ENCODE measurements around the gene CLASRP. TPM values are rescaled to one million over a fixed set of nuclear protein-coding genes. Genes with fewer than 3 reads are reported as not detected.
A peak's percentile ranks its signal among the peaks of the same experiment; 100 is the strongest.

Gene CLASRP
- total RNA-seq, 4 donors from 2014 or later = 28.8 to 121 (median 91.5) TPM

DNA sequence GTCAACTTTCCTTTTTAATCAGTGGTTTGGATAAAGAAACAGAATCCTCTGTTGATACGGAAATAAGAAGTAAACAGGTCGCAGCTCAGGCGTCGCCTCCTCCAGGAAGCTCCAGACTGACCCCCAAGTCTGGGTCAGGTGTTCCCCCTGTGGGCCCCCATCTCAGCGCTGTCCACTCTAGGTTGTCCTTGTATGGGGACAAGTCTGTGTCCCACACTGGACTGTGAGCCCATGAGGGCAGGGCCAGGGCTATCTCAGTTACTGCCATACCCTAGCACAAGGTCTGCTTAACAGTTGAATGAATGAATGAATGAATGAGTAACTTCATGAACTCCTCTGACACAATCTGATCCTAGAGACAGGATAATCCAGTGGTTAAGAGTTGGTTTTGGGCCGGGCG, 7.5 kb downstream of the CLASRP start:
- intact Hi-C loops (cut with DNase I; ENCODE audit: low total_unique reads) = no loop called here
- Histone ChIP-seq H3K4me1 (peaks cover 29 to 41% of the 10 kb centered on the region in 2 donors), H3K4me3 (no peak overlapping the region), H3K27ac (no peak overlapping the region), H3K9me3 (no peaks in the 10 kb centered on the region), H3K27me3 (no peaks in the 10 kb centered on the region), H3K36me3 (peaks cover 0 to 46% of the 10 kb centered on the region in 2 donors)
- ATAC-seq (no peak), DNase-seq (no peak)
- in situ Hi-C loops (cut with MboI; ENCODE audit: low sequenced_read_pairs in 4 of 4) = no loop called here
- no peak for TF ChIP-seq POLR2A (IDR thresholded peaks at IDR 0.05)
- TF ChIP-seq, protein P1, sequence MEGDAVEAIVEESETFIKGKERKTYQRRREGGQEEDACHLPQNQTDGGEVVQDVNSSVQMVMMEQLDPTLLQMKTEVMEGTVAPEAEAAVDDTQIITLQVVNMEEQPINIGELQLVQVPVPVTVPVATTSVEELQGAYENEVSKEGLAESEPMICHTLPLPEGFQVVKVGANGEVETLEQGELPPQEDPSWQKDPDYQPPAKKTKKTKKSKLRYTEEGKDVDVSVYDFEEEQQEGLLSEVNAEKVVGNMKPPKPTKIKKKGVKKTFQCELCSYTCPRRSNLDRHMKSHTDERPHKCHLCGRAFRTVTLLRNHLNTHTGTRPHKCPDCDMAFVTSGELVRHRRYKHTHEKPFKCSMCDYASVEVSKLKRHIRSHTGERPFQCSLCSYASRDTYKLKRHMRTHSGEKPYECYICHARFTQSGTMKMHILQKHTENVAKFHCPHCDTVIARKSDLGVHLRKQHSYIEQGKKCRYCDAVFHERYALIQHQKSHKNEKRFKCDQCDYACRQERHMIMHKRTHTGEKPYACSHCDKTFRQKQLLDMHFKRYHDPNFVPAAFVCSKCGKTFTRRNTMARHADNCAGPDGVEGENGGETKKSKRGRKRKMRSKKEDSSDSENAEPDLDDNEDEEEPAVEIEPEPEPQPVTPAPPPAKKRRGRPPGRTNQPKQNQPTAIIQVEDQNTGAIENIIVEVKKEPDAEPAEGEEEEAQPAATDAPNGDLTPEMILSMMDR (IDR thresholded peaks at IDR 0.05 in 4 of 5, conservative IDR thresholded peaks at IDR 0.05 in 1 of 5) = no peak

DNA sequence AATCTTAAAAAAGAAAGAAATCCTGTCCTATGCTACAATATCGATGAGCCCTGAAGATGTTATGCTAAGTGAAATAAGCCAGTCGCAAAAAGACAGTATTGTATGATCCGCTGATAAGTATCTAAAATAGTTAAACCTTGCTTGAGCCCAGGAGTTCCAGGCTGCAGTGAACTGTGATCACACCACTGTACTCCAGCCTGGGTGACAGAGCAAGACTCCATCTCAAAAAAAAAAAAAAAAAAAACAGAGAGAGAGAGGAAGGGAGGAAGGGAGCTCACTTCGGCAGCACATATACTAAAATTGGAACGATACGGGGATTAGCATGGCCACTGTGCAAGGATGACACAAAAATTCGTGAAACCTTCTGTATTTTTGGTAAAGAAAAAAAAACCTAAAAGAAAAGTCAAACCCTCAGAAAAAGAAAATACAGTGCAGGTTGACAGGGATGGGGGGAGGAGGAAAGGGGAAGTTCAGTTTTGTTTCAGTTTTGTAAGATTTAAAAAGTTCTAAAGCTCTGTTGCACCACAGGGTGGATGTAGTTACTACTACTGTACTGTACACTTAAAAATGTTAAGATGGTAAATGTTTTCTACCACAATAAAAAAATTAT, 8.4 kb downstream of the CLASRP start:
- peaks cover 29 to 35% of the 10 kb centered on the region in 2 donors for H3K4me1 ChIP-seq
- in situ Hi-C loops (cut with MboI; ENCODE audit: low sequenced_read_pairs in 4 of 4) (no loop called here), intact Hi-C loops (cut with DNase I; ENCODE audit: low total_unique reads) (no loop called here)
- no peaks in the 10 kb centered on the region for H3K27me3 ChIP-seq
- peaks cover 0 to 46% of the 10 kb centered on the region in 2 donors for H3K36me3 ChIP-seq
- ATAC-seq (no peak), DNase-seq (no peak)
- H3K27ac ChIP-seq = no peak overlapping the region
- no peaks in the 10 kb centered on the region for H3K9me3 ChIP-seq
- H3K4me3 ChIP-seq = no peak overlapping the region
- TF ChIP-seq, protein P1 (IDR thresholded peaks at IDR 0.05 in 4 of 5, conservative IDR thresholded peaks at IDR 0.05 in 1 of 5) = no peak
- no peak for TF ChIP-seq POLR2A (IDR thresholded peaks at IDR 0.05)

DNA sequence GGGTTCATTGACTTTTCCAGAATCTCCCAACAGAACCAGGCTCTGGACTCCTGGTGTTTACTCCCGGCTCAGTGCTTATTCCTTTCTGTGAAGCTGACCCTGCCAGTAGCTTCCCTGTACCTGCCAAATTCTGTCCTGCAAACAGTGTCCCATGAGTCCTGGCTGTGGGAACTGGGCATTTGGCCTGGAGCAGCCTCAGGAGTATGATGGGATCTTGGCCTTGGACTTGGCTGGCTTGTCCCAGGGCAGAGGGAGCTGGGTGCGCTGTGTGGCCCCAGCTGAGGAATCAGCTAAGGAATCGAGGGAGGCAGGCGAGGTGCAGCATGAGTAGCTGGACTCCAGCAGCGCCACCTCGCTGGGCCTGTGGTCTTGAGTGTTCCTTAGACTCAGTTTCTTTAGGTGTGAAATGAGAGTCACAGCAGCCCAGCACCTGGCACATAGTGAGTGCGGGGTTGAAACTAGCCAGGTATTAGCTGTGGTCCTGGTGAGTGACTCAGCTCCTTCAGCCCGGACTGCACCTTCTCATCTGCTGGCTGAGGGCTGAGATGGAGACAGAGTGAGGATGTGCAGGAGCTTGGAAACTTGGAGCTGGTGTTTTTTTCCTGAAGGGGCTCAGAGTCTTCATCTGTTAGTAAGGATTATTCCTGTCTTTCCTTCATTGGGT, 10.4 kb downstream of the CLASRP start:
- peaks cover 0 to 42% of the 10 kb centered on the region in 2 donors for H3K36me3 ChIP-seq
- peak; percentile 90 to 93 for ATAC-seq
- peaks cover 29 to 34% of the 10 kb centered on the region in 2 donors for H3K4me1 ChIP-seq
- no peak for TF ChIP-seq POLR2A (IDR thresholded peaks at IDR 0.05)
- TF ChIP-seq, protein P1 (IDR thresholded peaks at IDR 0.05 in 4 of 5, conservative IDR thresholded peaks at IDR 0.05 in 1 of 5) = no peak
- peak; percentile 29 to 78 for DNase-seq
- in situ Hi-C loops (cut with MboI; ENCODE audit: low sequenced_read_pairs in 4 of 4) = no loop called here
- no peaks in the 10 kb centered on the region for H3K9me3 ChIP-seq
- H3K27ac ChIP-seq = peak overlapping the region; percentile 54 to 79 (median 74)
- intact Hi-C loops (cut with DNase I; ENCODE audit: low total_unique reads) = no loop called here
- H3K4me3 ChIP-seq = no peak overlapping the region
- H3K27me3 ChIP-seq = no peaks in the 10 kb centered on the region

DNA sequence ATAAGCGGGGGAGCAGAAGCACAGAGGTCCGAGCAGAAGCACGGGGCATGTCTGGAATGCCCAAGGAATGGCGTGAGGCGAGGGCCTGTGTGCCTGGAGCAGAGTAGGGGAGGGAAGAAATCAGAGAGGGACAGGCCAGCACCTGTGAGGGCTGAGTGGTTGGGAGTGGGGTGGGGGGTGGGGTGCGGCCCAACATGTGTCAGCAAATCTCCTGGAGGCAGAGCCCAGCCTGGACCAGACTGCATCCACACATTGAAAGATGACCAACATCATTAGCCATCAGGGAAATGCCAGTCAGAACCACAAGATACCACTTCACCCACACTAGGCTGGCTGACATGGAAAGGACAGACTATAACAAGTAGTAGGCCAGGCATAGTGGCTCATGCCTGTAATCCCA, 11.2 kb downstream of the CLASRP start:
- H3K27ac ChIP-seq = peak overlapping the region; percentile 54 to 79 (median 74)
- H3K36me3 ChIP-seq = peaks cover 0 to 41% of the 10 kb centered on the region in 2 donors
- intact Hi-C loops (cut with DNase I; ENCODE audit: low total_unique reads) (no loop called here), in situ Hi-C loops (cut with MboI; ENCODE audit: low sequenced_read_pairs in 4 of 4) (no loop called here)
- ATAC-seq (no peak), DNase-seq (no peak)
- H3K9me3 ChIP-seq = no peaks in the 10 kb centered on the region
- H3K4me3 ChIP-seq = no peak overlapping the region
- H3K4me1 ChIP-seq = peaks cover 29 to 34% of the 10 kb centered on the region in 2 donors
- H3K27me3 ChIP-seq = no peaks in the 10 kb centered on the region
- TF ChIP-seq POLR2A (IDR thresholded peaks at IDR 0.05) = no peak
- TF ChIP-seq, protein P1 (IDR thresholded peaks at IDR 0.05 in 4 of 5, conservative IDR thresholded peaks at IDR 0.05 in 1 of 5) = no peak

Data from gastrocnemius medialis (tissue), 4 donors.